HG02852 (cell line): Measurements from ENCODE around the gene TBC1D16.

ENCODE experiments used
- ATAC-seq: cut with Tn5 transposase; IDR thresholded peaks from one replicate; pipeline ENCODE4 v1.9.1; 2021; ENCODE audit warnings: mild to moderate bottlenecking, moderate library complexity; ENCODE audit not compliant: unreplicated experiment

Gene TBC1D16

DNA sequence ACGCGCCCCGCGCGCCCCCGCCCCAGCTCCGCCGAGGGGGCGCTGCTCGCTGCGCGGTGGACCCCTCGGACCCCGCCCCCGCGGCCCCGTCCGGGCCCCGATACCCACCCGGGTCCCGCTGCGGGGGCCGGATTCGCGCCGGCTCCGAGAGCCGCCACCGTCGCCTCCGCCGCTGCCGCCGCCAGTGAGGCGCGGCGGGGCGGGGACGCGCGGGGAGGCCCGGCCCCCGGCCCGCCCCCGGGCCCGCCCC lies at the start of gene TBC1D16:
TSS of gene TBC1D16 (minus strand) at position 186 of the 250 bp plus-strand sequence. CDS start 22,325 bp downstream, outside the sequence.
- ATAC-seq, result no peak

GRCh38 chr17:80084773-80085172 lies 49.1 kb upstream of the TBC1D16 start:
- ATAC-seq, result no peak

DNA sequence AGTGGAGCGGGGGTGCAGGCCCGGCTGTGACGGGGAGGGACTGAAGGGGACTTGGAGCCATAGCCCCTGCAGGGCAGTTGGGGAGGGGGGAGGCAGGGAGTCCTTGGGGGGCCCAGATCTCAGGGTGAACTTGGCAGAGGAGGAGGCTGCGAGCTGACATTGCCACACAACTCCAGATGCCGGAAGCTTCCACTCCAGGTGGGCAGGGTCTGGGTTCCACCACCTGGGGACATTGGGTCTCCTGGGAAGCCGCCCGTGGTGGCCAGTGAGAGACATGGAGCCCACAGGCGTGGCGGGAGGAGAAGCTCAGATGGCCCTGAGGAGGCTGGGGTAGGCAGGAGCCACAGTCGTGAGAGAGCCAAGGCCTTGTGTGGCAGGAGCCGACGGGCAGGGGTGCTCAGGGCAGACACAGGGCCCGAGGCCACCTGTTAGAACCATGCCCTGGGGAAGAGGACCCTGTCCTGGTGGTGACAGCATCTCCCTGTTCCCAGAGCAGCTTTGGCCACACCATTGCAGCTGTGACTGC lies 47.5 kb upstream of the TBC1D16 start:
- ATAC-seq, result no peak

DNA sequence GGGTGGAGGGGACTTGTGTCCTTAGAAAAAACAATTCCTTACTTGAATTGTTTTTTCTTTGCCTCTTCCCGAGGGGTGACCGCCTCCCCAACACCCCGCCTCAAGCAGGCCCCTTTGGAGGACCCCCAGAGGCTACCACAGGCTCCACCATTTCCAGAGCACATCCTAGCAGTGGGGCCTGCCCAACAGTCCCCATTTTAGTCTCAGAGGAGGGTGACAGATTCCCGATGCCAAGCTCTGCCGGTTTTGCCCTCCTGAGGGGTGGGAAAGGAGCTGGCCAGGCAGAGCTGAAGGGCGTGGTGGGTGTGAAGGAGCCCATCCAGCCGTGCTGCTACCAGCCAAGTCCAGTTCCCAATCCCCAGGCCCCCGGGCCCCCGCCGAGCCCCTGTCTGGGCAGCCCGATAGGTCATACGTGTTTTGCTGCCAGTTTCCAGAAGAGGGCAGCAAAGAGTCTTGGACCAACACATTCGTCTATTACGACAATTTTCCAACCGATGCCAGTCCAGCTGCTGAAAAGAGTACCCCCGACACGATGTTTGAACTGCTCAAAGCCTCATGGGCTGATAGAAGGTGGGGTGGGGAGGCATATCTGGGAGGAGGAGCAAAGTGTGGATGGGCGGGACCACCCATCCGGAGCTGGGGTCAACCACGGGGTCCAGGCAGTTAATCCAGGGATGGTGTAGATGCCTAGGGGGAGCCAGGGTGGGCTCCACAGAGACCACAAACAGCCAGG lies 46.9 kb upstream of the TBC1D16 start:
- ATAC-seq, result no peak

- ATAC-seq, result no peak
Observed at GRCh38 chr17:80081596-80081995, 45.9 kb upstream of the TBC1D16 start.

- no peak for ATAC-seq
Observed at GRCh38 chr17:80080081-80080480, 44.4 kb upstream of the TBC1D16 start.

DNA sequence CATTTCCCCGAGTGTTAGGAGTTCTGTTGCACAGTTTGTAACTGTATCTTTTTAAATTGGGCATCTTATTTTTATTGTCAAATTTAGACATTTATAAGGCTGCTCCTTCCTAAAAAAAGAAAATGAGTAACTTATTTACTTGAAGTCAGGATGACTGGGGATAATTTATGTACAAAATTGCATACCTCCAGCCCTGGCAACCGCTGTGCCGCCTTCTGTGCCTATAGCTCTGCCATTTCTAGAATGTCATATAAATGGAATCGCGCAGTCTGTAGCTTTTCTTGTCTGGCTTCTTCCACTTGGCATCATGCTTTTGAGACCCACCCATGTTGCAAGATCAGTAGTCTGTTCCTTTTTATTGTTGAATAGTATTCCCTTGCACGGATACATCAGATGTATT lies 36.7 kb upstream of the TBC1D16 start:
- ATAC-seq, result no peak

DNA sequence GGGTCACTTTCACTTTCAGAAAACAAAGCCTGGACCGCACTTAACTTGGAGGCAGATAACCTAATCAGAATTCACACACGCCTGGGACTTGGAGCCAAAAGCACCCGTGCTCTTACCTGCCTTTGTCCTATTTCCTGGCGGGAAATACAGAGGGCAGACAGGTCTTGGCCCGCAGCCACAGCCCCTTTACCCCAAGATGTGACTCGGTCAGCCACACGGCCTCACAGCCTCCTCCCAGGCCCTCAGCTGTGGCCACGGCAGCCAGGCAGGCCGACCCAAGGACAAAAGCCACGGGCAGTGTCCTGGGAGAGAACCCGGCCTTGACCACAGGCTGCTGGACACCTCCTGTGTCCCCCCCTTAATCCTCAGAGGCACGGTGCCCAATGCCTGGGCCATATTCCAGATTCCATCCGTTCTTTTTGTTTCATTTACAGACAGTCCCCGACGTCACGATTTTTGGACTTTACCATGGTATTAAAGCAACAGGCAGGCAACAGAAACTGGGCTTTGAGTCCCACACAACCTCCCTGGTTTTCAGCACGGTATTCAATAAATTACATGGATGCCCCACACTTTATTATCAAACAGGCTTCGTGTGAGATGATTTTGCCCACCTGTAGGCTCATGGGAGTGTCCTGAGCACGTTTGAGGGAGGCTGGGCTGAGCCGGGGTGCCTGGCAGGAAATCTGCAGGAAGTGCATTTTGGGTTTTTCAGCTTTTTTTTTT lies 35.6 kb upstream of the TBC1D16 start:
- ATAC-seq, result no peak

DNA sequence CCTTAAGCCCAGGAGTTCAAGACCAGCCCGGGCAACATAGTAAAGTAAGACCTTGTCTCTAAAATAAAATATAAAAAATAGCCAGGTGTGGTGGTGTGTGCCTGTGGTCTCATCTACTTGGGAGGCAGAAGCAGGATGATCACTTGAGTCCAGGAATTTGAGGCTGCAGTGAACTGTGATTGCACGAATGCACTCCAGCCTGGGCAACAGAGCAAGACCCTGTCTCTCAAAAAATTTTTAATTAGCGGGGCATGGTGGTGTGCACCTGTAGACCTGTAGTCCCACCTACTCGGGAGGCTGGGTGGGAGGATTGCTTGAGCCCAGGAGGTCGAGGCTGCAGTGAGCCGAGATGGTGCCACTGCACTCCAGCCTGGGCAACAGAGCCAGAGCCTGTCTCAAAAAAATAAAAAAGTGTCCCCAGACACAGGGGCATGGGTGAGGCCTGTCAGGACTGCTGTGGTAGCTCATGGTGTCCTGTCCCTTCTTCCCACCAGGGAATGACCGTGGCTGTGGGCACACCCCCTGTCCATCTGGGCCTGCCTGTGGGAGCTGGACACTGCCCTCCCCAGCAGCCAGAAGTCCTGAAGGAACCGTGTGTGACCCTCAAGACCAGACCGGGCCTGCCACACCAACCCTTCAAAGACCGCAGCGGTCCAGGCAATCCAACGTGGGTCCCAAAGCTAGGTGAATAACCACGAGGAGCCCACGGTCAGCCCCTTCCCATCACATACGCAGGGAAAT lies 34.9 kb upstream of the TBC1D16 start:
- ATAC-seq, result no peak

DNA sequence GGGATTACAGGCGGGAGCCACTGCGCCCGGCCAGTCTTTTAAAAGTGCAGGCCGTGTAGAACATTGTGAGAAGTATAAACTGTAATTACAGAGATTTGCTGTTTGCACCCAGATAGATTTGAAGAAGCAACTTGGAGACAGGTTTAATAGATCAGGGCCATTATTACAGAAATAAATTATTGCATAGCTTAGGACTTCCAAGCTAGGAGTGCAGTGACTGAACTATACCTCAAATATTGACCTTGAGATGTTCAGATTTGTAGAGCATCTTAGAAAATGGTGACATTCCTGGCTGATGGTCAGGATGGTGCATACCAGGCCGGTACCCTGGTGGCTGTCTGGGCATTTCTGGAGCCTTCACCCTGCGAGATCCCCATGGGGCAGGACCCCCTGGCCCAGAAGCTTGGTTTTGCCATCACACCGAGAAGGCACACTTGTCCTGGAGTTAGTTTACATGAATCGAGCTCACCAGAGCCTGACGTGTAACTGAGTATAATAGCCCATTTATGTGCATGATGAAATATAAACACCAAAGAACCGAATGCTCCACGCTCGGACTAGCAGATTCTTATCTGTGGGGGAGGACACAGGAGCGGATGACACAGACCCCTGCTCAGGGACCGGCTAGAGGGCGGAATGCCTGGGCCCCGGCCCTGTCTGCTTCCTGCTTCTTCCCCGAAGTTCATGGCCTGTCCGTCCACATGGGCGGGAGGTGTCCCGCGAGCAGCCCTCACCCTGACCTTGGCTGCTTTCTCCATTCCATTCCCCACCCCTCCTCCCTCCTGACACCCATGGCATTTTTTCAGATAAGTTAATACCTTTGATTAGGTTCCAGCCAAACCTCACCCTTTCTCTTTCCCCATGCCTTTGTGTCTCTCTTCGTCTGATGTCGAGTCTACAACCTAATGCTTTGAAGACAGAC lies 32.9 kb upstream of the TBC1D16 start:
- no peak for ATAC-seq

DNA sequence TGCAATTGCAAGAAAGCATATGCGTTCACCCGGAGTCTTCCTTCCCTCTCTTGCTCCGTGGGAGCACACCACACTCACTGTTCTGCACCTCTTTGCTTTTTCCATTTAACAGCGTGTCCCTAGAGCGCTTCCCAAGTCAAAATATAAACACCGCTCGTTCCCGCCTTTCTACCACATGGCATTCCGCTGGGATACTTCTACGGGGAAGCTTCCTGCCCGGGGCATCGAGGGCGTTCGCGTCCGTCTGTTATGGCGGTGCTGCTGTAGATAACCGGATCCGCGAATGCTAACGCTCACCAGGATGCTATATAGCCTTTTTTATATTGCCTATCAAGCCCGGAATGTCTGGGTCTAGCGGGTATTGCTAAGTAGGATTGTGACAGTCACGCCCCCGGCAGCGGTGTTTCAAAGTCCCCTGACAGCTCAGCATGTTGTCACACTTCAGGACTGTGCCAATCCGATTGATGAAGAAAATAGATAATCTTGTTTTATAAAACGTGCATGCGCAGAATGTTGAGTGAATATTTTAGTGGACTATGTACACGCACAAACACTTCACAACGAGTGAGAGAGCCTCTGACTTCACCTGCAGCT lies 31.8 kb upstream of the TBC1D16 start:
- ATAC-seq, result no peak

GRCh38 chr17:80065478-80066170 lies 30.0 kb upstream of the TBC1D16 start:
- no peak for ATAC-seq

GRCh38 chr17:80064696-80065095 lies 29.0 kb upstream of the TBC1D16 start:
- no peak for ATAC-seq

GRCh38 chr17:80063830-80064585 lies 28.3 kb upstream of the TBC1D16 start:
- no peak for ATAC-seq

- no peak for ATAC-seq
Observed at GRCh38 chr17:80061421-80061820, 25.7 kb upstream of the TBC1D16 start.

- ATAC-seq, result no peak
Observed at GRCh38 chr17:80060644-80061043, 25.0 kb upstream of the TBC1D16 start.

DNA sequence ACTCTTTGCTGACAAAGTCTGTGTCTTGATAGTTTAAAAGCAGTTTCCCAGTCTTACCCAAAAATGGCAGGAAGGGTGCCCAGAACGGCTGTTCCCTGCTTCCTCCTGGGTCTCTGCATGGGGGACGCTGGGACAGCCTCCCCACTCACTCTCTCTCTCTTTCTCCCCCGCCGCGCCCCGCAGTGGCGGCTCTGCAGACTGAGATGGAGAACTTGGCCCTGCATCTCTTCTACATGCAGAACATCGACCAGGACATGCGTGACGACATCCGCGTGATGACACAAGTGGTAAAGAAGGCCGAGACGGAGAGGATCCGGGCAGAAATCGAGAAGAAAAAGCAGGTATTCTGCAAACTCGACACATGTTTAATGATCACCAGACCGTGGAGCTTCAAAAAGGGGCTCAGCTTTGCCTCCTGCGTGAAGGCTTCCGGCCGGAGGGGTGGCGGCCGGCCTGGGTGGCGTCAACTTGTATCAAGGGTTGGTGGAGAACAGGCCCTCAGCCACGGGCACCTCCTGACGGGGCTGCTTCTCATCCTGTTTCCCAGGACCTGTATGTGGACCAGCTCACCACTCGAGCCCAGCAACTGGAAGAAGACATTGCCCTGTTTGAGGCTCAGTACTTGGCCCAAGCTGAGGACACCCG lies 22.8 kb upstream of the TBC1D16 start:
- no peak for ATAC-seq

DNA sequence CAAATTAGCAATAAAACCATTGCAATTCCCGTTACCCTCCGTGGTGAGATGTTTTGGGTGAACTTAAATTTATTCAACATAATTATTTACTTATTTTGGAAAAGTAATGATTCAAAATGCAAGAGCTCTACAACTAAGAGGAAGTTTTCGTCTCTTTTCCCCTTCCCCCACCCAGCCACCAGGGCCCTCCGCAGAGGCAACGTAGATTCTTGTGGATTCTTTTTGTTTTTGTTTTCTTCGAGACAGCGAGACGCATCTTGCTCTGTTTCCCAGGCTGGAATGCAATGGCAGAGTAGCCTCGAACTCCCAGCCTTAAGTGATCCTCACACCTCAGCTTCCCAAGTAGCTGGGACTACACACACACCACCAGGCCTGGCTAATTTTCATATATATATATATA lies 19.9 kb upstream of the TBC1D16 start:
- no peak for ATAC-seq

DNA sequence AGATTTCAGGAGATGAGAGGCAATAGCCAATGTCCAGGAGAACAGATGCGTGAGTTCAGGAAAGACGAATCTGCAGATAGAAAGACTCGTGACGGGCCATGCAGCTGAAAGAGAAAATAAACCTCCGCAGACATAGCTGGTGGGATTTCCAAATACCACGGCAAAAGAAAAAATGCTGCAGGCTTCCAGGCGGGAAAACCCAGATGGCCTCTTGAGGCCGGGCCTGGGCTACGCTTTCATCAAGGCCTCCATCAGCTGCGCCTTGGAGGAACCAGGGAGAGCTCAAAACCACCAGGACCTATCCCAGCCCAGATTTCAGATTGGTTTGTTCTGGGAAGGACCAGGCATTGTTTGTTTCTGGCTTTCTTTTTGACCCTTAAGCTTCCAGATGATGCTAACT lies 17.4 kb upstream of the TBC1D16 start:
- ATAC-seq, result no peak
